HEK293 (cell line): ENCODE data around the gene CACNA1C.

Experiments
- CTCF ChIA-PET: fragments of 350-600 bp; formaldehyde crosslinking; extraction: SDS; loops from one replicate; lab custom pipeline; 2021; ENCODE audit warnings: antibody characterized with exemption; lab: Yijun Ruan, JAX
- POLR2A ChIA-PET: fragments of 300-600 bp; formaldehyde crosslinking; extraction: SDS; loops from one replicate; lab custom pipeline; 2020; ENCODE audit warnings: antibody characterized with exemption, inconsistent platforms; lab: Yijun Ruan, JAX
- H3K27ac ChIP-seq: fragments of 200-500 bp; sonication (Bioruptor generic); 2 replicates; pipeline ENCODE4 v1.5.1; 2014; ENCODE audit warnings: low read depth, low read length, control low read depth, inconsistent platforms; ENCODE audit errors: extremely low read depth
- H3K36me3 ChIP-seq, 2 experiments: fragments of 200-500 bp in 1 of 2; sonication (Bioruptor generic) in 1 of 2; 1 replicate in 1 of 2; 2 replicates in 1 of 2; pipeline ENCODE4 v1.5.1; 2014 to 2017; ENCODE audit warnings: inconsistent platforms in 2 of 2, low read length in 2 of 2; ENCODE audit not compliant: control insufficient read depth in 2 of 2, insufficient read depth in 1 of 2
- H3K4me1 ChIP-seq: fragments of 200-500 bp; sonication (Bioruptor generic); 2 replicates; pipeline ENCODE4 v1.5.1; 2014; ENCODE audit warnings: mild to moderate bottlenecking, low read length, inconsistent platforms; ENCODE audit not compliant: control insufficient read depth, insufficient read depth
- H3K4me3 ChIP-seq: 2 replicates; pipeline ENCODE4 v1.5.1; 2011; ENCODE audit warnings: low read depth, mild to moderate bottlenecking, control low read depth, low read length, moderate library complexity
- H3K9me3 ChIP-seq: fragments of 200-500 bp; sonication (Bioruptor generic); 2 replicates; pipeline ENCODE4 v1.5.1; 2014; ENCODE audit warnings: low read depth, low read length, inconsistent platforms; ENCODE audit not compliant: control insufficient read depth, insufficient read depth
- GLIS2 ChIP-seq: fragments of 450-650 bp; formaldehyde crosslinking; IDR thresholded peaks from 2 replicates; pipeline ENCODE4 v1.5.1; 2016; ENCODE audit warnings: missing biosample characterization, missing genetic modification characterization
- HOXD13 ChIP-seq: sonication (generic); formaldehyde crosslinking; IDR thresholded peaks from 2 replicates; pipeline ENCODE4 v1.8.0; 2022; ENCODE audit warnings: missing genetic modification reagents, borderline replicate concordance
- KLF1 ChIP-seq: fragments of 450-650 bp; formaldehyde crosslinking; IDR thresholded peaks from 2 replicates; pipeline ENCODE4 v1.5.1; 2016; ENCODE audit warnings: missing biosample characterization, missing genetic modification characterization
- ZFP69B ChIP-seq: fragments of 450-650 bp; formaldehyde crosslinking; IDR thresholded peaks from 2 replicates; pipeline ENCODE4 v1.5.1; 2016; ENCODE audit warnings: missing biosample characterization, missing genetic modification characterization
- ZNF112 ChIP-seq: fragments of 450-650 bp; formaldehyde crosslinking; IDR thresholded peaks from 2 replicates; pipeline ENCODE4 v1.5.0; 2017; ENCODE audit warnings: missing biosample characterization, missing genetic modification characterization
- ZNF133 ChIP-seq: fragments of 450-650 bp; formaldehyde crosslinking; IDR thresholded peaks from 2 replicates; pipeline ENCODE4 v1.5.1; 2016; ENCODE audit warnings: missing biosample characterization, missing genetic modification characterization
- ZNF148 ChIP-seq: fragments of 450-650 bp; formaldehyde crosslinking; IDR thresholded peaks from 2 replicates; pipeline ENCODE4 v1.5.0; 2017; ENCODE audit warnings: missing biosample characterization, missing genetic modification characterization, borderline replicate concordance
- ZNF157 ChIP-seq: fragments of 450-650 bp; formaldehyde crosslinking; IDR thresholded peaks from 2 replicates; pipeline ENCODE4 v1.5.1; 2016; ENCODE audit warnings: missing biosample characterization, missing genetic modification characterization
- ZNF221 ChIP-seq: fragments of 450-650 bp; formaldehyde crosslinking; IDR thresholded peaks from 2 replicates; pipeline ENCODE4 v1.5.1; 2017; ENCODE audit warnings: missing biosample characterization, missing genetic modification characterization, borderline replicate concordance
- ZNF248 ChIP-seq: fragments of 450-650 bp; formaldehyde crosslinking; IDR thresholded peaks from 2 replicates; pipeline ENCODE4 v1.5.1; 2017; ENCODE audit warnings: missing biosample characterization, missing genetic modification characterization
- ZNF302 ChIP-seq: fragments of 450-650 bp; formaldehyde crosslinking; IDR thresholded peaks from 2 replicates; pipeline ENCODE4 v1.5.1; 2016; ENCODE audit warnings: missing biosample characterization, missing genetic modification characterization, low read depth
- ZNF335 ChIP-seq: fragments of 450-650 bp; formaldehyde crosslinking; conservative IDR thresholded peaks from 2 replicates; pipeline ENCODE4 v1.5.1; 2016; ENCODE audit warnings: missing biosample characterization, missing genetic modification characterization
- ZNF350 ChIP-seq: fragments of 450-650 bp; formaldehyde crosslinking; IDR thresholded peaks from 2 replicates; pipeline ENCODE4 v1.5.0; 2017; ENCODE audit warnings: missing biosample characterization, mild to moderate bottlenecking, missing genetic modification characterization
- ZNF510 ChIP-seq: fragments of 450-650 bp; formaldehyde crosslinking; IDR thresholded peaks from 2 replicates; pipeline ENCODE4 v1.5.1; 2018; ENCODE audit warnings: mild to moderate bottlenecking, missing genetic modification characterization, missing biosample characterization; ENCODE audit not compliant: insufficient replicate concordance
- ZNF548 ChIP-seq: fragments of 450-650 bp; formaldehyde crosslinking; IDR thresholded peaks from 2 replicates; pipeline ENCODE4 v1.5.1; 2016; ENCODE audit warnings: missing biosample characterization, missing genetic modification characterization
- ZNF624 ChIP-seq: fragments of 450-650 bp; formaldehyde crosslinking; IDR thresholded peaks from 2 replicates; pipeline ENCODE4 v1.5.1; 2017; ENCODE audit warnings: missing biosample characterization, missing genetic modification characterization
- ZNF707 ChIP-seq: fragments of 450-650 bp; formaldehyde crosslinking; IDR thresholded peaks from 2 replicates; pipeline ENCODE4 v1.5.1; 2016; ENCODE audit warnings: missing biosample characterization, missing genetic modification characterization
- ZNF776 ChIP-seq: fragments of 450-650 bp; formaldehyde crosslinking; IDR thresholded peaks from 2 replicates; pipeline ENCODE4 v1.5.0; 2017; ENCODE audit warnings: missing biosample characterization, missing genetic modification characterization, borderline replicate concordance
- TF ChIP-seq, protein P1 (sequence below): fragments of 450-650 bp; formaldehyde crosslinking; IDR thresholded peaks from 2 replicates; pipeline ENCODE4; 2016; ENCODE audit warnings: missing biosample characterization, missing genetic modification characterization
- TF ChIP-seq, protein P2 (sequence below): fragments of 450-650 bp; formaldehyde crosslinking; IDR thresholded peaks from 2 replicates; pipeline ENCODE4 v1.5.1; 2017; ENCODE audit warnings: missing biosample characterization, mild to moderate bottlenecking, missing genetic modification characterization, moderate library complexity
- TF ChIP-seq, protein P3 (sequence below): sonication (generic); formaldehyde crosslinking; IDR thresholded peaks from 2 replicates; pipeline ENCODE4 v1.8.1; 2022; ENCODE audit warnings: mild to moderate bottlenecking, moderate library complexity, missing genetic modification reagents
- TF ChIP-seq, protein P4 (sequence below): fragments of 450-650 bp; formaldehyde crosslinking; IDR thresholded peaks from 2 replicates; pipeline ENCODE4 v1.5.1; 2016; ENCODE audit warnings: missing biosample characterization, missing genetic modification characterization
- TF ChIP-seq, protein P5 (sequence below): fragments of 450-650 bp; formaldehyde crosslinking; IDR thresholded peaks from 2 replicates; pipeline ENCODE4 v1.5.1; 2016; ENCODE audit warnings: missing biosample characterization, missing genetic modification characterization

The CACNA1C gene

DNA sequence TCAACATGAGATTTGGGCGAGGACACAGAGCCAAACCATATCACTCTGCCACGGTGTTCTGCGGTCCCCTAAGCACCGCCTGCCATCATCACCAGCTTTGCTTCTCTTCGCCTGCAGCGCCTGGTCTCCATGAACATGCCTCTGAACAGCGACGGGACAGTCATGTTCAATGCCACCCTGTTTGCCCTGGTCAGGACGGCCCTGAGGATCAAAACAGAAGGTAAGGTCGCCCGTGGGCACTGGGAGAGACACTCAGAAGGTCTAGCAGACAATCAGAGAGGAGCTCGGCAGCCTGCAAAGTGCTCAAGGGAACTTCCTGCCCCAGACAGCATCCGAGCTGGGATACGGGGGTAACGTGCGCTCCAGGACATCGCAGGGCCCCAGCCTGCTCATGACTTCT is 616.0 kb downstream of the CACNA1C start (continued):
- TF ChIP-seq, protein P1, sequence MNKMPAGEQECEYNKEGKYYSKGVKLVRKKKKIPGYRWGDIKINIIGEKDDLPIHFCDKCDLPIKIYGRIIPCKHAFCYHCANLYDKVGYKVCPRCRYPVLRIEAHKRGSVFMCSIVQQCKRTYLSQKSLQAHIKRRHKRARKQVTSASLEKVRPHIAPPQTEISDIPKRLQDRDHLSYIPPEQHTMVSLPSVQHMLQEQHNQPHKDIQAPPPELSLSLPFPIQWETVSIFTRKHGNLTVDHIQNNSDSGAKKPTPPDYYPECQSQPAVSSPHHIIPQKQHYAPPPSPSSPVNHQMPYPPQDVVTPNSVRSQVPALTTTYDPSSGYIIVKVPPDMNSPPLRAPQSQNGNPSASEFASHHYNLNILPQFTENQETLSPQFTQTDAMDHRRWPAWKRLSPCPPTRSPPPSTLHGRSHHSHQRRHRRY (tag by site-specific recombination), result no peak
- TF ChIP-seq HOXD13 (CRISPR knock-in tag) (no peak), ZNF510 (tag by site-specific recombination) (no peak), ZNF350 (no peak), ZNF221 (no peak), ZNF112 (tag by site-specific recombination) (no peak), ZNF133 (no peak)
- TF ChIP-seq, protein P2, sequence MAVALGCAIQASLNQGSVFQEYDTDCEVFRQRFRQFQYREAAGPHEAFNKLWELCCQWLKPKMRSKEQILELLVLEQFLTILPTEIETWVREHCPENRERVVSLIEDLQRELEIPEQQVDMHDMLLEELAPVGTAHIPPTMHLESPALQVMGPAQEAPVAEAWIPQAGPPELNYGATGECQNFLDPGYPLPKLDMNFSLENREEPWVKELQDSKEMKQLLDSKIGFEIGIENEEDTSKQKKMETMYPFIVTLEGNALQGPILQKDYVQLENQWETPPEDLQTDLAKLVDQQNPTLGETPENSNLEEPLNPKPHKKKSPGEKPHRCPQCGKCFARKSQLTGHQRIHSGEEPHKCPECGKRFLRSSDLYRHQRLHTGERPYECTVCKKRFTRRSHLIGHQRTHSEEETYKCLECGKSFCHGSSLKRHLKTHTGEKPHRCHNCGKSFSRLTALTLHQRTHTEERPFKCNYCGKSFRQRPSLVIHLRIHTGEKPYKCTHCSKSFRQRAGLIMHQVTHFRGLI (tag by site-specific recombination), result no peak
- TF ChIP-seq, all 188 proteins: peak for 0

DNA sequence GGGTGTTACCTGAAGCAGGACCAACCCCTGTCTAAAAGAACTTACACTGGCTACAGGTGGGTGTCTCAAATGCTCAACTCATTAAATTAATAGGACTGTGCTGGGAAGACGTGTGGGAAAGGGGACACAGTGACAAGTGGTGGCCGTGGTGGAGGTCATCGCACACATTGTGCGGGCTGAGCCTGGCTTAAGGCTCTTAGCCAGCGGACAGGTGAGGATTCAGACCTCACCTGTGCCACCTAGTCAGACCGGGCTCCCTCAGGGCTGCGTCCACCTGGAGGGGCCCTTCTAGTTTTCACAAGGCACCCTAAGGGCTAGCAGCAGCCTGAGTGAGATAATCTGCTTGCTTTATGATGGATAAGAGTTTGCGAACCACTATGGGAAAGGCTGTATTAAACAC is 616.8 kb downstream of the CACNA1C start:
- ChIA-PET CTCF (no interaction called here), POLR2A (no interaction called here)
- TF ChIP-seq, protein P3, sequence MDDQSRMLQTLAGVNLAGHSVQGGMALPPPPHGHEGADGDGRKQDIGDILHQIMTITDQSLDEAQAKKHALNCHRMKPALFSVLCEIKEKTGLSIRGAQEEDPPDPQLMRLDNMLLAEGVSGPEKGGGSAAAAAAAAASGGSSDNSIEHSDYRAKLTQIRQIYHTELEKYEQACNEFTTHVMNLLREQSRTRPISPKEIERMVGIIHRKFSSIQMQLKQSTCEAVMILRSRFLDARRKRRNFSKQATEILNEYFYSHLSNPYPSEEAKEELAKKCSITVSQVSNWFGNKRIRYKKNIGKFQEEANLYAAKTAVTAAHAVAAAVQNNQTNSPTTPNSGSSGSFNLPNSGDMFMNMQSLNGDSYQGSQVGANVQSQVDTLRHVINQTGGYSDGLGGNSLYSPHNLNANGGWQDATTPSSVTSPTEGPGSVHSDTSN (CRISPR knock-in tag), result no peak
- TF ChIP-seq ZNF335 (tag by site-specific recombination) (no peak), ZFP69B (tag by site-specific recombination) (no peak), ZNF302 (tag by site-specific recombination) (no peak), ZNF707 (tag by site-specific recombination) (no peak), ZNF624 (tag by site-specific recombination) (no peak), ZNF776 (tag by site-specific recombination) (no peak), KLF1 (no peak), ZNF148 (tag by site-specific recombination) (no peak), ZNF548 (tag by site-specific recombination) (no peak), ZNF157 (no peak), ZNF248 (tag by site-specific recombination) (no peak), GLIS2 (no peak)
- TF ChIP-seq, protein P4, sequence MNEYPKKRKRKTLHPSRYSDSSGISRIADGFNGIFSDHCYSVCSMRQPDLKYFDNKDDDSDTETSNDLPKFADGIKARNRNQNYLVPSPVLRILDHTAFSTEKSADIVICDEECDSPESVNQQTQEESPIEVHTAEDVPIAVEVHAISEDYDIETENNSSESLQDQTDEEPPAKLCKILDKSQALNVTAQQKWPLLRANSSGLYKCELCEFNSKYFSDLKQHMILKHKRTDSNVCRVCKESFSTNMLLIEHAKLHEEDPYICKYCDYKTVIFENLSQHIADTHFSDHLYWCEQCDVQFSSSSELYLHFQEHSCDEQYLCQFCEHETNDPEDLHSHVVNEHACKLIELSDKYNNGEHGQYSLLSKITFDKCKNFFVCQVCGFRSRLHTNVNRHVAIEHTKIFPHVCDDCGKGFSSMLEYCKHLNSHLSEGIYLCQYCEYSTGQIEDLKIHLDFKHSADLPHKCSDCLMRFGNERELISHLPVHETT (tag by site-specific recombination), result no peak
- TF ChIP-seq, protein P5, sequence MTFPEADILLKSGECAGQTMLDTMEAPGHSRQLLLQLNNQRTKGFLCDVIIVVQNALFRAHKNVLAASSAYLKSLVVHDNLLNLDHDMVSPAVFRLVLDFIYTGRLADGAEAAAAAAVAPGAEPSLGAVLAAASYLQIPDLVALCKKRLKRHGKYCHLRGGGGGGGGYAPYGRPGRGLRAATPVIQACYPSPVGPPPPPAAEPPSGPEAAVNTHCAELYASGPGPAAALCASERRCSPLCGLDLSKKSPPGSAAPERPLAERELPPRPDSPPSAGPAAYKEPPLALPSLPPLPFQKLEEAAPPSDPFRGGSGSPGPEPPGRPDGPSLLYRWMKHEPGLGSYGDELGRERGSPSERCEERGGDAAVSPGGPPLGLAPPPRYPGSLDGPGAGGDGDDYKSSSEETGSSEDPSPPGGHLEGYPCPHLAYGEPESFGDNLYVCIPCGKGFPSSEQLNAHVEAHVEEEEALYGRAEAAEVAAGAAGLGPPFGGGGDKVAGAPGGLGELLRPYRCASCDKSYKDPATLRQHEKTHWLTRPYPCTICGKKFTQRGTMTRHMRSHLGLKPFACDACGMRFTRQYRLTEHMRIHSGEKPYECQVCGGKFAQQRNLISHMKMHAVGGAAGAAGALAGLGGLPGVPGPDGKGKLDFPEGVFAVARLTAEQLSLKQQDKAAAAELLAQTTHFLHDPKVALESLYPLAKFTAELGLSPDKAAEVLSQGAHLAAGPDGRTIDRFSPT (tag by site-specific recombination), result no peak

More for the DNA sequence above, 616.8 kb downstream of the CACNA1C start:
- H3K36me3 ChIP-seq, result no peaks in the 10 kb centered on the region
- no peaks in the 10 kb centered on the region for H3K9me3 ChIP-seq
- no peaks in the 10 kb centered on the region for H3K4me1 ChIP-seq
- H3K4me3 ChIP-seq, result no peak overlapping the region
- no peak overlapping the region for H3K27ac ChIP-seq
